Left colon (tissue), 2 donors: ENCODE data around the gene NCEH1. TPM values are rescaled to one million over a fixed set of nuclear protein-coding genes. Genes with fewer than 3 reads are reported as not detected.

Source experiments
- ATAC-seq: fragments of 200-7000 bp; cut with Tn5 transposase; one replicate; pipeline ENCODE4 v1.9.1; 2020; ENCODE audit warnings: mild to moderate bottlenecking, moderate library complexity
- DNase-seq, 2 donors: peaks; one replicate each; pipeline ENCODE4 v3.0.0-alpha.2; 2020
- intact Hi-C, 2 donors: fragments of 100-400 bp; cut with DNase I in 1 of 2; cut with micrococcal nuclease in 1 of 2; formaldehyde crosslinking; loops; one replicate each; pipeline versions ENCODE4 v1.11.2 to v1.14.0; 2022; cut with DNase I, micrococcal nuclease
- total RNA-seq, 2 donors: library from RNA; stranded (reverse); fragmentation: NEBNext Ultra II Directional; extraction: Animal tissue kit (Norgen Biotek cat#: 25700); gene quantifications; one replicate each; pipeline ENCODE4 v1.2.1, GENCODE V29; 2021
- donor health status: DM: no; HTN: no; CAD: no.
- donor health status: DM: yes; HTN: yes; CAD: no.

The NCEH1 gene
- total RNA-seq, 2 donors from 2014 or later = 43.3 to 49.0 TPM

DNA sequence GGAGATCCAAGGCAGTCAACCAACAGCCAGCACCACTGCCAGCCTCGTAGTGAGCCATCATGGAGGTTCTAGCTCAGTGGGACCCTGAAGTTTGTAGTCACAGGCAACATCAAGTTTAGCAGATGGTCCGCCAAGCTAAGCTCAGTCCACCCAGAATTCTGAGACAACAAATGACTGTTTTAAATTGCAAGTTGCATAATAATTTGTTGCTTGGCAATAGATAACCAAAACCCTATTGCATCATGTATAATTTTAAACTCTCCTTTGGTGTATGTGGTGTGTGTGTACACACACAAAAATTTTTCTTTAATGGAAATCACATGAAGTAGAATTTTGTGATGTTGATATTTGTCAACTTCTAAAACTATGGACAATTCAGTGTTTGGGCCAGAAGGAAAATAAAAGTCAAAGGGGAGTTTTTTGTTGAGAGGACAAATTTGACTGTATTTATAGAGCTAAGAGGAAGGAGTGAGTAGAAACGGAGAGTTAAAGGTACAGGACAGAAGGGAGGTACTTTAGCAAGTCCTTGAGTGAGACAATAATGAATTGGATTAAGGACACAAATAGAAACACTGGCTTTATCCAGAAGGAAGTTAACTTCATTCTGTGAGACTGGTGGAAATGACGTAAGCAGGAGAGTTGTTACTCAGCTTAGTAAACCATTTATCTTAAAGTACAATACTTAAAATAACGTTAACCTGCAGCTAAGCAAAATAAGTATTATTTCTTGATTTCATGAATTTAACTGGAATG lies 83.6 kb downstream of the NCEH1 start:
- ATAC-seq (no peak), DNase-seq (no peak)
- intact Hi-C loops = no loop called here

DNA sequence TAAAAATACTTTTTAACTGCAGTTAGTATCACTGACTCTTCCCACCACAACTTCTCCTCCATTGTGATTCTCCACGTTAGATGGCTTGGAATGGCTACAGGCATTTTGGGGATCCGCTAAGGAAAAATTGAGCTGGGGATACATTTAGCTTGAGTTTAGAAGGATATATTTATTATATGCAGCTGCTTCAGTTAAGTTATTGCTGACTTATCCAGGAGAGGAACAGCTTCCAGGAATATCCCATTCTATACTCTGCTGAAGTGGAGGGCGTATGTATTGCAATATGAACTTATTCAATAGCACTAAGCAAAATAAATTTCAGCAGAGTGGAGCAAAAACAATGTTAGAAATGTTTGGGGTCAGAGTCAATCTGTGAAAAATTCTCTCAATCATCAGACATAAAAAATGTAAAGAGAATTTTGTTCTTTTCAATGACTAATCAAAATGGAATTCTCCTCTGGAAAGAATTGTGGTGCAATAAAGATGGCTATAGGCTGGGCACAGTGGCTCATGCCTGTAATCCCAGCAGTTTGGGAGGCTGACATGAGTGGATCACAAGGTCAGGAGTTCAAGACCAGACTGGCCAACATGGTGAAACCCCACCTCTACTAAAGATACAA lies 84.7 kb downstream of the NCEH1 start:
- intact Hi-C loops = no loop called here
- ATAC-seq (no peak), DNase-seq (no peak)

DNA sequence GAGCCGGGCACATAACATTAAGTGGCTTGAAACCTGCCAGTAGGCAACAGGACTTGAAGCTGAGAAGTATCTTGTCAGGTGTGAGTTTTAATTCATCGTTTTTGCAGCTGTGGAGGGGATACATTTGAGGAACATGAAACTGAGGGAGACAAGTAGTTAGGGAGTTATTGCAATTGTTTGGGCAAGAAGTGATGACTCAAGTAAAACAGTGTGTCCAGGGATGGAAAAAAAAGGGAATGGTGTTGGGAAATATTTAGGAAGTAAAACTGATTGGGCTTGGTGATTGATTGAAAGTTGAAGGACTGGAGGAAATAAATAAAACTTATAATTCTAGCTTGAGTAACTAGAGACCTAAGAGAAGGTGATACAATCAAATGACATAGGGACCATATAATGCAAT lies 85.5 kb downstream of the NCEH1 start:
- no peak for ATAC-seq
- intact Hi-C loops = no loop called here
- no peak for DNase-seq

DNA sequence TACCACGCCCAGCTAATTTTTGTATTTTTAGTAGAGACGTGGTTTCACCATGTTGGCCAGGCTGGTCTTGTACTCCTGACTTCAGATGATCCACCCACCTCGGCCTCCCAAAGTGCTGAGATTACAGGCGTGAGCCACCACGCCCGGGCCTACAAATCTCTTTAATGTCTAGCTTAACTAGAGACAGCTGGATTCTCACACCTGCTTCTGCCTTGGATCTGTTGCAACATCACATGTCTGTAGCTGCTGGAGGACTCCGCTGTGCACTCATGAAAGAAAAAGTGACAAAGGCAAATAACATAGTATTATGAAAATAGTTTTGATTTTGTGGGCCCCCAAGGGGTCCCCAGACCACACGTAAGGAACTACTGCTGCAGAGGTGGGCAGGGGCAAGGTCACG lies 85.9 kb downstream of the NCEH1 start:
- intact Hi-C loops = no loop called here
- ATAC-seq = no peak

DNA sequence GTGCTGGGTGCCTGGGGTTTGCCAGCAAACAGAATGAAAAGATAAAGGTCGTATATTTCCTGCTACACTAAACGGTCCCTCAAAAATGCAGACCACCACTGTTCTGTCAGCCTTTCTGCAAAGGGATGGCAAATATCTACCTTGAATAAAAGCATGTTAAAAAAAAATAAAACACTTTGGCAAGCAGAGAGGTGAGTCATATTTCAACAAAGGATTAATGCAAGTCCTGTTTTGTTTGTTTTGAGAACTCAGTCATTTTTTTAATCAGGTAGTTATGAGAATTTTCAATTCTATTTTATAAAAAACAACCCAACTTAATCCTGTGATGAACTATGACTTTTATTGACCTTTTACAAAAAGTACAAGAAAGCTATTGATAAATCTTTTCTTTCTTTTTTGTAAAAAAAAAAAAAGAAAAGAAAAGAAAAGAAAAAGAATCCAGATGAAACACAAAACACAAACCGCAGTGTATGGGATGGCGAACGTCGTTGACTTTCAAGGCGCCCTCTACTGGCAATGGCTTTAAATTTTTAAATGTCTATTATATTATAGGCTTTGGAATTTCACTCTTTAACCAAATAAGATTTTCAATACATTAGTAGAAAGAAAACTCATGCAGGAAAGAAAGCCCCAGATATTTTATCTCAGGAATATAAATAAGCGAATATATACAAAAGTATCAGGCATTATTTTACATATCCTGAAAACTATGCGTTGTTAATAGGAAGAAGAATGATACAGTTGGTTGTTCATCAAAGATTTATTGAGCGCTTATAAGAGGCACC lies 87.8 kb downstream of the NCEH1 start:
- intact Hi-C loops = no loop called here
- DNase-seq (peak in 1 of 2 donors; percentile 45), ATAC-seq (peak; percentile 66)

More for the DNA sequence above, 85.9 kb downstream of the NCEH1 start:
- DNase-seq = no peak

DNA sequence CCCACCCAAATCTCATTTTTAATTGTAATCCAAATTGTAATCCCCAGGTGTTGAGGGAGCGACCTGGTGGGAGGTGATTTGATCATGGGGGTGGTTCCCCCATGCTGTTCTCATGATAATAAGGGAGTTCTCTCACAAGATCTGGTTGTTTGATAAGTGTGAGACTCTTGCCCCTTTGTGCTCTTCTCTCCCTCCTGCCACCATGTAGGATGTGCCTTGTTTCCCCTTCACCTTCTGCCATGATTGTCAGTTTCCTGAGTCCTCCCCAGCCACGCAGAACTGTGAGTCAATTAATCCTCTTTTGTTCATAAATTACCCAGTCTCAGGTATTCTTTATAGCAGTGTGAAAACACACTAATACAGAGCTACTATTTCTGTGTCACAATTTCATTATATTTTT lies 88.7 kb downstream of the NCEH1 start:
- ATAC-seq (no peak), DNase-seq (no peak)
- intact Hi-C loops = no loop called here

DNA sequence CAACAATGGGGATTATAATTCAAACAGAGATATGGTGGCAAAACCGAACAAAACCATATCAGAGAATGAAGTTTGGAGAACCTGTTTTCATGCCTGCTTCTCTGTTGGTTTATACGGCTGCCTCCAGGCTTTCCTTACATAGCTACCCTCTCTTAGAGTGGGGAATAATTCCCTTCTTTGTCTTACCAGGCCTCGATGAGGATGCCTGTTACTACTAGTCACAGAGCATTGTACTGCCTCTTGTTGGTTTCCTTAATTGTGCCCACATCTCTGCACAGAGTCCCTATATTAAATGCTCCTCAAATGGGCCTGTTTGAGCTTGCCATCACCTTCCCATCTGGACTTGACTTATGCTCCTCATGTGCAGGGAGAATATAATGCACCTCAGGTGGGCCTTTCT lies 92.9 kb downstream of the NCEH1 start:
- ATAC-seq = no peak
- no peak for DNase-seq
- intact Hi-C loops = no loop called here

DNA sequence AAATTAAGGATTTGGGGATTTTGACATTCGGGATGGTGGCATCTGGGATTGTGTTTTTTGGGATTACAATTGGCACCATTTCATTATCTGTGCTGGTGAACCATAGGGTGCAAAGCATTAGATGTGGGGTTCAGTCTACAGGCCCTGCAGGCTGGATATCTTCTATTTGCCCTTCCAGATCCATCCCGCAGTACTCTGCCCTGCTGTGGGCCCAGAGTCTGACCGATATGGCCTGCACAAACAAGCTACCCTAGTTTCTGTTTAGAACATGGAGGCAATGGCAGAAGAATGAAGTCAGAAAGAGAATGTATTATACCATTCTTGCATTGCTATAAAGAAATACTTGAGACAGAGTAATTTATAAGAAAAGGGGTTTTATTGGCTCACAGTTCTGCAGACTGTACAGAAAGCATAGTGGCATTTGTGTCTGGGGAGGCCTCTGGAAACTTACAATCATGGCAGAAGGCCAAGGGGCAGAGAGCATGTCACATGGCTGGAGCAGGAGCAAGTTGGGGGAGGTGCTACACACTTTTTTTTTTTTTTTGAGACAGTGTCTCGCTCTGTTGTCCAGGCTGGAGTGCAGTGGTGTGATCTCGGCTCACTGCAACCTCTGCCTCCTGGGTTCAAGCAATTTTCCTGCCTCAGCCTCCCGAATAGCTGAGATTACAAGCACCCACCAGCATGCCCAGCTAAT lies 93.7 kb downstream of the NCEH1 start:
- no peak for DNase-seq
- intact Hi-C loops = no loop called here
- peak; percentile 59 for ATAC-seq

DNA sequence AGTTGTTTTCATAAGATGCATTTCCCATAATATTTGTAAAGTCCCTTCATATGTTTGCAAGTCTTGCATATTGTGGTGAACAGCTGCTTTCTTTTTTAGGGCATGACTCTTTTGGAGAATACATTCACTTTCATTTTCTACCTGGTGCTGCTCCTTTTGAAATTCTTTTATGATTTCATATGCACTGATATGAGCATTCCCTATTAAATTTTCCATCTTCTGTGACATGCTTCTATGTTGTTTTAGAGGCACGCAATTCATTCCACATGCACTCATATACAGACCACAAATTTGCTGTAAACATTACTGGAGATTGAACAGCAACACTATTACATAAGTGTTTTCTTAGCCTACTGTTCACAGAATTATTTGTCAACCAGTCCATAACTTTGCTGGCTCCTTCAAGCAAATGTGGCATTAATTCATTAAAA lies 94.8 kb downstream of the NCEH1 start:
- peak; percentile 51 for ATAC-seq
- DNase-seq = no peak
- intact Hi-C loops = no loop called here

DNA sequence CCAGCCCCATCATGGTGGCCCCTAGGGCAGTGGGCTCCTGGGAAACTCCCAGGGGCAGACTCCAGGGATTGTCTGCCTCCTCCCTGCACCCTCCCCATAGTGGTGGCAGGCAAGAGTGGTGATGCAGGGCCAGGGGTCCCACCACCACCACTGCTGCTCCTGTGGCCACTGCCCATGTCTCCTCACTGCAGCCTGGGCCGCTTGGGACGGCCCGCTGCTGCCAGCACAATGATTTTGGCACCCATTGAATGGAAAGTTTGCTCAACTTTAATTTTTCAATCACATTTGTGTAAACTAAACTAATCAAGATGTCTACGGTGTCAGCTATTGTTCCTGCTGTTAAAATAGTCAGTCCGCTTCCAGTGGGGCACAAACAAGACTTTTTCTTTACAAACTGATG lies 95.6 kb downstream of the NCEH1 start:
- ATAC-seq (no peak), DNase-seq (no peak)
- intact Hi-C loops = no loop called here

DNA sequence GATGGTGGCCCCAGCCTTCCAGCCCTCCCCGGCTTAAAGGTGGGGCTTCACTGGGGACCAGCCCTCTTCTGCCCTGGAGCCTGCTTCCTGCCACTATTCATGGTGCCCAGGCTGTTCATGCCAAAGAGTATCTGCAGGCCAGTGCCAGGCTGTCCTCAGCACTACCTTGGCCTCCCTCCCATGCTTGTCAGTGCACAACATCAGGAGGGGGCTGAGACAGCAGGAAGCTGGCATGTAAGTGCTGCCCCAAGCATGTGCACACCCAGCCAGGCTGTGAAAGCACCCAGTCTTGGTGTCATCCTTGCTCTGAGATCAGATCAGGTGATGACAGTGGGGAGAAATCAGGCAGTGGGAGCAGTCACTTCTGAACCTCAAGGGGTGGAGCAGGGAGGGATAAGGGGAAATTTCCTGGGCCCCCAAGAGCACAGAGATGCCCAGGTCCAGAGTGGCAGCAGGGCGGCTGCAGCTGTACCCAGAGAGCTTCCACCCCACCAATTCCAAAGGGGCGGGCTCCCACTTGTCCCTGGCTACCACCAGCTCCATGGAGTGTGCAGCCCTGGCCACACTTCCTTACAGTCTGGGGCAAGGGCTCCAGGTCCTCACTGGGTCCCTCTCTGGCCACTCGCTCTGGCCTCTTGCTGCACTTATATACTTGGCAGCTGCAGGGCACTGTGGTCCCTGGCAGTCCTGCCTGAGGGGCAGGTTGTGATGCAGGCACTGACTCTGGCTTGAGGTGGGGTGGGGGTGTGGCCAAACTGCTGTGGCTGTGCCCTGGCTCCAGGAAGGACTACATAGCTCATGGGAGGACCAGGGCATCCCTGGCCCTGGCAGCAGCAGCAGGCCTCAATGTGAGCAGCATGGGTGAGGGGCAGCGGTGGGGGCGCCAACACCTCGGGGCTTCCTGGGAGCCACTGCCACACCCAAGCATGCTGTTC lies 96.3 kb downstream of the NCEH1 start:
- no peak for ATAC-seq

DNA sequence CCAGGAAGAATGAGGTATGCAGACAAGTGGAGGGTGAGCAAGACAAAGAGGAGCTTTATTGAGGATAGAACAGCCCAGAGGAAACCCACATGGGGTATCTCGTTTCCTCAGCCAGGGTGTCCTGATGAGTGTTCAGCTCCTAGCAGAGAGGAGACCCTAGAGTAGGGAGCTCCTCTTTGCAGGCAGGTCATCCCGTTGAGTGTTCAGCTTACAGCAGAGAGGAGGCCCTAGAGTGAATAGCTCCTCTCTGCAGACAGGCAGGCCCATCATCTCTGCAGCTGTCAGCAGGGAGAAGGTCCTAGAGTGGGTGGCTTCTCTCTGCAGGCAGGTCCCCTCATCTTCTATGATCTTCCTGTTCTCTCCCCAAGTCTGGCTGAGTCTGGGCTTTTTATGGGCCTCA lies 97.0 kb downstream of the NCEH1 start:
- DNase-seq = no peak
- ATAC-seq = no peak
- intact Hi-C loops = no loop called here

More for the DNA sequence above, 96.3 kb downstream of the NCEH1 start:
- no peak for DNase-seq
- intact Hi-C loops = no loop called here

DNA sequence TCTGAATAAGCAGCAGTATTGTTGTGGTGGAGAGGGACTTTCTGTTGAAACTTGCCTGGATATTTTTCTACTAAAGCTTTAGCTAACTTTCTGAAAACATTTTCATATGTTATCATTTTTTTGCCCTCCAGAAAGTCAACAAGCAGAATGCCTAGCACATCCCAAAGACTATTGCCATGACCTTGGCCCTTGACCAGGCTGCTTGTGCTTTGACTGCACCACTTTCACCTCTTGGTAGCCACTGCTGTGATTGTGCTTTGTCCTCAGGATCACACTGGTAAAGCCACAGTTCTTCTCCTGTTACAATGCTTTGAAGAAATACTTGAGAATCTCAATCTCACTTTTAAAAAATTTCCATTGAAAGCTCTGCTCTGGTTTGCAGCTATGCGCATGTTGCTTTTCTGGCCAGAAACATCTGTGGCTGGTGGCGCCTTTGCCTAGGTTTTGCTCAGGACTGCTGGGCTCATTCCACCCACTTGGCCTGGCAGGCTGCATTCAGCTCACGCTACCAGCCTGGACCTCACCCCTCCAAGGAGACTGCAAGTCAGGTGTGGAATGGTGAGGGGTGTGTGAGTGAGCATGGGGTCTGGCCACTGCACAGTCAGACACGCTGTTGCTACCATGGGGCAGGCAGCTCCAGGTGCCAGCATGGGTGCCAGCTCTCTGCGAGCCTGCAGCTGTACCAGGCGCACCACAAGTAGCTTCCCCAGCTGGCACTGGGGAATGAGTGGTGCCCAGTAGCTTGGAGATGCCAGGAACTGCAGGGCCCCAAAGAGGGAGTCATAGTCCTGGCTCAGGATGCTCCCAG lies 97.8 kb downstream of the NCEH1 start:
- DNase-seq = no peak
- intact Hi-C loops = no loop called here
- ATAC-seq = no peak

DNA sequence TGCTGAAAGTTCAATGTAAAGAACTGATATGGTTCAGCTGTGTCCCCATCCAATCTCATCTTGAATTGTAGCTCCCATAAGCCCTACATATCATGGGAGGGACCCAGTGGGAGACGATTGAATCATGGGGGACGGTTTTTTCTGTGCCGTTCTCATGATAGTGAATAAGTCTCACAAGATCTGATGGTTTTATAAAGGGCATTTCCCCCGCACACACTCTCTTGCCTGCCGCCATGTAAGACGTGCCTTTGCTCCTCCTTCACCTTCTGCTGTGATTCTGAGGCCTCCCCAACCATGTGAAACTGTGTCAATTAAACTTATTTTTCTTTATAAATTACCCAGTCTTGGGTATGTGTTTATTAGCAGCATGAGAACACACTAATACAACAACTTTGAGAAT lies 101.1 kb downstream of the NCEH1 start:
- no peak for DNase-seq
- intact Hi-C loops = no loop called here
- ATAC-seq = no peak

DNA sequence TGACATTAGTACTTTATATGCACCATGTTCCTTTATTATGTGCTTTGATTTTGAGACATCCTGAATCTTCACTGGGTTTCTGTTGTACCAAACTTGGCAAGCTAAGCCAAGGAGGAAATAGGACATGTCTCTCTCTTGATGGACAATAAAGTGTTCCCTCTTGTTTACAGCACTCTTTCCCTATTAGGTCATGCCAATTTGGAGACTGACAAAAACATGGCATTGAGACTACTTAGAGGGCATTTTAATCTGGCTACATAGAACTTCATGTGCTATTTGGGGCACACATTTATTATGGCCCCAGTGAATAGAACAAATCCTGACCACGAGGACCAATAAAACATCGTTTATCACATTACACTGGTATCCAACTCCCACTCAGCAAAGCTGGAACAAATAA lies 102.3 kb downstream of the NCEH1 start:
- intact Hi-C loops = no loop called here
- DNase-seq = no peak
- peak; percentile 58 for ATAC-seq

DNA sequence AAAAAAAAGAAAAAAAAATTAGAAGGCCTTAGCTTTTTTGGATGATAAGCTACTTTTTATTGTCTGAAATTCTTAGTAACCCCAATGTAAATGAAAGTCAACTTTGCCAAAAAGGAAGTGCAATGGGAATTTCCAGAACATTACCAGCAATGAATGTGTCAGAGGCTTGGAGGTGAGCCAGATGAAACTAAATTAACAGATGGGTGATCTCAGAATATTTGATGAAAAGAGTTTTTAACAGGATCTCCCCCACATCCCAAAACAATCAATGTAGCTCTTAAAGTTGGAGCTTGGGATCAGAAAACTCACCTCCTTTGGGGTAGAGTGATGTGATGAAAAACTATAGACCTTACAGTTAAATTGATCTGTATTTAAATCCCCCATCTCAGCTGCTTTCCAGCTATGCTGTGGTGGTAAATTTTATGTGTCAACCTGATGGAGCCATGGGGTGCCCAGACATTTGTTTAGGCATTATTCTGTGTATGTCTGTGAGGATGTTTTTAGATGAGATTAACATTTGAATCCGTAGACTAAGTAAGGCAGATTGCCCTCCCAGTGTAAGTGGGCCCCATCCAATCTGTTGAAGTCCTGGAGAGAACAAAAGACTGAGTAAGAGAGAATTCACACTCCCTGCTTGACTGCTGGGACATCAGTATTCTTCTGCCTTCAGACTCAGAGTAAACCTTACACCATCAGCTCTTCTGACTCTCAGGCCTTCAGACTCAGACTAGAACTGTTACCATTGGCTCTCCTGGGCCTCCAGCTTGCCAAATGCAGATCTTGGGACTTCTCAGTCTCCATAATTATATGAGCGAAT lies 103.4 kb downstream of the NCEH1 start:
- intact Hi-C loops = no loop called here
- ATAC-seq (no peak), DNase-seq (no peak)

DNA sequence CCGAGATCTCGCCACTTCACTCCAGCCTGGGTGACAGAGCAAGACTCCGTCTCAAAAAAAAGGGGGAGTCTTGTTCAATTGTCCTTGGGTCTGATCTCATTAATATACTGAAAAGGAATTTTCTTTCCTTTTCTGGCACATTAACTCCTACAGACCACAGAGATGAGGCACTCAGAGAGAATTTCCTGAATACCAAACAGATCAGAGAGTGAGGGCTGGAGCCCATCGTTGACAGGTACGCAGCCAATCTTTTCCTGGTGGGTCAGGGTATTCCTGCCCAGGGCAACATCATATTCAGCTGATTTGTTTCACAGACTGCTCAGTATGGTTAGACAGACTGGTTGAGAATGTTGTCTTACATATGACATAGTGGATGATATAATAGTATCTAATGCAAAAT lies 104.8 kb downstream of the NCEH1 start:
- no peak for DNase-seq
- intact Hi-C loops = no loop called here
- no peak for ATAC-seq
